Adrenal gland (tissue), 5 donors: ENCODE results near the gene EFHD1.
"Not testable (repeated sequence)": the region's sequence is repeated elsewhere in the genome, so short reads cannot be mapped to it uniquely, and the experiment has no call there.

Experiments used
- CTCF ChIP-seq, 6 experiments: fragments of 450-650 bp in 4 of 6; fragments of 200-600 bp in 2 of 6; sonication (generic) in 1 of 6; IDR thresholded peaks; 1 replicate in 5 of 6; 2 replicates in 1 of 6; pipeline versions ENCODE4 v1.5.1 to v1.8.0; 2016 to 2021; ENCODE audit warnings: antibody characterized with exemption in 6 of 6, mild to moderate bottlenecking in 2 of 6, moderate library complexity in 1 of 6
- POLR2A ChIP-seq, 2 donors: fragments of 450-650 bp; IDR thresholded peaks; one replicate each; pipeline ENCODE4 v1.6.1; 2017; ENCODE audit warnings: antibody characterized with exemption in 2 of 2, mild to moderate bottlenecking in 2 of 2, moderate library complexity in 1 of 2
- donor health status: DM: no; HTN: no; CAD: no.

GRCh38 chr2:232720056-232720455 is 86.7 kb downstream of the EFHD1 start:
- TF ChIP-seq CTCF, POLR2A (IDR thresholded peaks at IDR 0.05): not testable (repeated sequence)
